Activated naive CD8-positive, alpha-beta T cell treated with anti-CD3 and anti-CD28 coated beads, Interleukin-2, amount 50 U/mL, for 16 hours (primary cell): ENCODE measurements around the gene MIOX.

ENCODE experiments used
- DNase-seq: peaks from one replicate; pipeline ENCODE4 v3.0.0-alpha.2; 2020; ENCODE audit warnings: low read depth, low spot score

The MIOX gene

GRCh38 chr22:50473088-50473487, 13.6 kb upstream of the MIOX start:
- DNase-seq: no peak

GRCh38 chr22:50473855-50474671, 12.6 kb upstream of the MIOX start:
- DNase-seq: no peak

DNA sequence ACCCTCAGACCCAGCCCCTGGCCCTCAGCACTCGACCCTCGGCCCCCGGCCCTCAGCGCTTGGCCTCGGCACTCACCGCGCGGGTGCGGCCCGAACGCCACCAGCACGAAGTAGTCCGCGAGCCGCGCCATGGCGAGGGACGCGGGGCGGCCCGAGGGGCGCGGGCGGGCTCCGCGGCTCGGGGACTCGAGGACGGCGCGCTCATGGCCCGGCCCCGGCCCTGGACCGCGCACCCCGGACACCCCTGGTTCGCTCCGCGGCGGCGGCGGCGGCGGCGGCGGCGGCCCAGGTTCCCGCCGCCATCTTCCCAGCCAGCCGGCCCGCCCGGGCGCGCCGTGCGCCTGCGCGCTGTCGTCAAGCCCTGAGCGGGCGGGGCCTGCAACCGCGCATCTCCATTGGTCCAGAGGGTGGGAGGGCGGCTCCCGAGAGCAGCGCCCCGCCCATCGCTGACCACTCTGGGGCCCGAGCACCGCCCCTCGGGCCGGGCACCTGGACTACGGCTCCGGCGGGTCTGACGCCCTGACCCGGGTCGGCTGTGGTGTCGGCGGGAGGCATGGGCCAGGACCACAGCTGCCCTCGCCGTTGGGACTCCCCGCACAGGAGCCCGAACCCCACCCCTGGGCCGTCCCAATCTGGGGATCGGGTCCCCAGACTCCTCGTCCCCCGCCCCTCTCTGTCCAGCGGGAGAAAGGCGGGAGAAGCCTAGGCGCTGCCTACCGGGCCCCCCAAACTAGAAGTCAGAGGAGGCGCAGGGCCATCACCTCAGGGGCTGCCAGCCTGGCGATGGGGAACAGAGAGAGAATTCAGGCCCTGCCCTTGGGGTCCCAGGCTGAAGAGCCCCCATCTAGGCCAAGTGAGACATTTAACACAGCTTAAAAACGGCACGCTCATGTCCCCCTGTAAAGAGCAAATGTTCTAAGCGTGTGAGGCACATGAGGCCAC, 11.7 kb upstream of the MIOX start, which contains the start of gene SBF1:
Gene SBF1, minus strand, starts transcription at position 326 of the 942 bp plus-strand sequence. Its CDS starts 195 bp downstream, at position 131.
- peak; percentile 64 for DNase-seq

GRCh38 chr22:50475652-50476002, 11.0 kb upstream of the MIOX start:
- no peak for DNase-seq

- no peak for DNase-seq
Observed at GRCh38 chr22:50476868-50477267, 9.8 kb upstream of the MIOX start.

DNA sequence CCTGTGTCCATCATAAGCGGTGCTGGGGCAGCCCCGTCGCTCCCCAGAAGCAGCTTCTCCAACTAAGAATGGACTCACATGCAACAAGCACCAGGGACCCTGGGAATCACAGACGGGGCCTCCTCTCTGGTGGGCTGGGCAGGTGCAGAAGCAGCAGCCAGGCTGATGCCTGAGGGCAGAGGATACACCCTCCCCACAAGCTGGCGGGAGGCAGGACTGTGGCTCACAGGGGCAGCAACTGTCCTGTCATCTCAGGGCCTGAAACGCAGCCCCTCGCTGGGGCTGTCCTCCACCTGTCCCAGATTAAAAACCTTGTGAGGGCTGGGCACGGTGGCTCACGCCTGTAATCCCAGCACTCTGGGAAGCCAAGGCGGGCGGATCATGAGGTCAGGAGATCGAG, 8.7 kb upstream of the MIOX start:
- no peak for DNase-seq

GRCh38 chr22:50479721-50480120, 6.9 kb upstream of the MIOX start:
- DNase-seq: no peak

DNA sequence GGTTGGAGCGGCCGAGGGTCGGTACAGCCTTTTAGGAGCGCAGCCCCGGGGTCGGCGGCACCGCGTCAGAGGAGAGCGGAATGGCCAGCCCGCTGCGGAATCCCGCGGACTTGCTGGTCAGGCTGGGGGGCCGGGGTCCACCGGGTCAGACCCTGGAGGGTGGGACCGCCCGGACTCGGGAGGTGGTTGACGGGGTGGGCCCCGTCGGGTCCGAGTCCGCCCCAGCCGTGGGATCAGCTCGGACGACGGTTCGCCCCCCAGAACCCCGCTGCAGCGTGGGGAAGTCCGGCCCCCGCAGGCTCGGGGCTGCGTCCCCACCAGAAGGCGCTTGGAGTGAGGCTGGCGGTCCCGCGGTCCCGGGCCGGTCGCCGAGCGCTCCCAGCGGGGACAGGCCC, 5.6 kb upstream of the MIOX start:
- DNase-seq: no peak

DNA sequence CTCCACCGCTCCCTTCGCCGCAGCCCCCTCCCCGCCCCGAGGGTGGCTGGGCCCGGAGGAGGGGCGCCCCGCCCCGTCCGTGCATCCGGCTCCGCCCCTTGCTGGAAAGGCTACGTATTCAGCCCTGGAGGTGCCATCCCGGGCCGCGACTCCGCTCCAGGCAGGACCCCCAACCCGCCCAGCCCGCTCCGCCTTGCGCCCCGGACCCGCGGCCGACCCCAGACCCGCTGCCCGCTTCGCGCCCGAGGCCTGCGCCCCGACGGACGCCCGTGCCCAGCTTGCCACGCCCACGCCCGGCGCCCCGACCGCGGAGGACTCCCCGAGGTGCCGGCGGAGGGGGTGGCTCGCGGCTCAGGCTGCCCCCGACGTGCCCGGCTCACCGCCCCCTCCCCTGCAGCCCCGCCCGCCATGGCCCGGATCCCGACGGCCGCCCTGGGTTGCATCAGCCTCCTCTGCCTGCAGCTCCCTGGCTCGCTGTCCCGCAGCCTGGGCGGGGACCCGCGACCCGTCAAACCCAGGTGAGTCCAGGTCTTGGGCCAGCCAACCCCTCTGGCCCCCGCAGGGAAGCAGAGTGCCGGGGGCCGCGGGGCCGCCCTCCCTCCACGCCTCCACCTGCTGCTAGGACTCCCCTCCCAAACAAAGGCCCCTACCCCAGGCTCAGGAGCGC, 5.1 kb upstream of the MIOX start, which contains the start of gene ADM2:
Gene ADM2, plus strand, starts transcription at position 104 of the 667 bp plus-strand sequence. Its CDS starts 305 bp downstream, at position 409.
- no peak for DNase-seq

DNA sequence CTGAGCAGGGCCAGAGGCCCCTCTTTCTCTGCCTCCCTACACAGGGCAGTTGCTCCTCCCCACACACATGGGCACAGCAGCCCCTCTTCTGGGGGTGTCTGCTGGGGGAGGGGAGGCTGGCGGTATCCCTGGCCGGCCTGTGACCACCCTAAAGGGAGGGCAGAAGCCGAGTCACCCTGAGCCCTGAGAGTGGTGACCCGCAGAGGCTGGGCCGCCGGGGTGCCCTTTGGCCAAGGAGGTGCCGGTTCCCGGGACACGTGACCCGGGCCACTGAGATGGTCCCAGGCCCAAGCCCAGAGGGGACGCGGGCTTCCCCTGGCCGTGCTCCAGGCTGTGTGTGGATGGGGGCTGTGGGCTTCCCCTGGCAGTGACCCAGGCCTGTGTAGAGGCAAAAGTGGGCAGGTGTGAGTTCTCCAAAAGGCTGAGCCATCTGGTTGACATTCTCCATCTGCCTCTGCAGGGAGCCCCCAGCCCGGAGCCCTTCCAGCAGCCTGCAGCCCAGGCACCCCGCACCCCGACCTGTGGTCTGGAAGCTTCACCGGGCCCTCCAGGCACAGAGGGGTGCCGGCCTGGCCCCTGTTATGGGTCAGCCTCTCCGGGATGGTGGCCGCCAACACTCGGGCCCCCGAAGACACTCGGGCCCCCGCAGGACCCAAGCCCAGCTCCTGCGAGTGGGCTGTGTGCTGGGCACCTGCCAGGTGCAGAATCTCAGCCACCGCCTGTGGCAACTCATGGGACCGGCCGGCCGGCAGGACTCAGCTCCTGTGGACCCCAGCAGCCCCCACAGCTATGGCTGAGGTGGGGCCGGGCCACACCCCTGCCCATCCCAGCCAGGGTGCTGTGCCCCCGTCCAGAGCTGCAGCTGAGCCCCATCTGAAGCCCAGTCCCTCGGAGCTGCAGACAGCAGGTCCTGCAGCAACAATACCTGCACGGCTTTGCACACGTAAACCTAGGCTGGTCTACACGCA, 4.3 kb upstream of the MIOX start:
- DNase-seq: no peak

GRCh38 chr22:50483106-50483505, 3.6 kb upstream of the MIOX start:
- no peak for DNase-seq

DNA sequence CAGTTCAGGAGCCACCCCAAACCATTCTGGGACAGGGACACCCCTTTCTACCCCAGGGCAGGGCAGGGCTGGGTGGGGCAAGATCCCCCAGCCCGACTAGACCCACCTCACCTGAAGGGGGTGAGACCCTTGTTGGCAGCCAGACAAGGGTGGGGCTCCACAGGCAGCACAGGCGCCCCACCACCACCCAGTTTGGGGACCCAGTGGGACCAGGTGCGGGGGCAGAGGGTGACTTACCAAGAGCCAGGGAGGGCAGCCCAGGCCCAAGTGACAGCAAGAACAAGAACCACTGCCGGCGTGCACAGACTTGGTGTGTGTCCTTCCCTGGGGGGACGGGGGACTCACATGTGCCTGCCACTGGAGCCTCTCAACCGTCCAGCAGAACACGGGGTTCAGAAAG, 3.1 kb upstream of the MIOX start:
- DNase-seq: no peak

GRCh38 chr22:50483977-50484853, 2.4 kb upstream of the MIOX start:
- DNase-seq: no peak

DNA sequence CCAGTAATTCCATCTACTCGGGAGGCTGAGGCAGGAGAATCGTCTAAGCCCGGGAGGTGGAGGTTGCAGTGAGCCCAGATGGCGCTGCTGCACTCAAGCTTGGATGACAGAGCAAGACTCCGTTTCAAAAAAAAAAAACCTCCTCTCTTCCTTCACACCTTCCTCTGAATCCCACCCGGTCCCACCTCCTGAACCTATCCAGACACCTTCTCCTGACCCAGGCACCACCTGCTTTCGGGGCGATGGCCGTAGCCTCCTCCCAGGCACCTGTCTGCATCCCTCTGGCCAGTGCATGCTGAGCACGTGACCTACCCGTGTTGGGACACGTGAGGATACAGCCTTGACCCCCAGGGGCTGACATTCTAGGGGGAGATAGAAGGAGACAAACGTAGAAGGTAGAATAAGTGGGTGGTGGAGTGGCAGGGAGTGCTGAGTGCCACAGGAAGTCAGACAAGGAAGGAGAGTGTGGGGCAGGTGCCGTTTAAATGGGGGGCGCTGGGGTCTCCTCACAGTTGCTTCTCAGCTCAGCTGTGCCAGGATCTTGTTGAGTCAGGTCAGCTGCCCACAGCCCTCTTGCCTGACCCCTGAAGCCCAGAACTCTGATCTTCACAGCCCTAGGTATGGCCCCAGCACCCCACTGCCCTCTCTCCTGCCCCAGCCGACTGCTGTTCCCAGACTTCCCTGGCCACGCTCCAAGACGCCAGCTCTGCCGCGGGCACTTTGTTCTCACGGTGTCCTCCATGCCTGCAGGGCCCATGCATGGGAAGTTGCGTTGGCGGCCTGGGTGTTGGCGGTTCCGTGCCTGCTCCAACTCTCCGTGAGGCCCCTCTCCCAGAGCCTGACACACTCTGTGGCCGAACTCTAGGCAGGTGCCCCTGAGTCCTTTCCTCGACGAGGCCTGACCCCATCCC, 1.2 kb upstream of the MIOX start:
- no peak for DNase-seq

GRCh38 chr22:50487290-50488005, 789 bp downstream of the MIOX start:
- no peak for DNase-seq

DNA sequence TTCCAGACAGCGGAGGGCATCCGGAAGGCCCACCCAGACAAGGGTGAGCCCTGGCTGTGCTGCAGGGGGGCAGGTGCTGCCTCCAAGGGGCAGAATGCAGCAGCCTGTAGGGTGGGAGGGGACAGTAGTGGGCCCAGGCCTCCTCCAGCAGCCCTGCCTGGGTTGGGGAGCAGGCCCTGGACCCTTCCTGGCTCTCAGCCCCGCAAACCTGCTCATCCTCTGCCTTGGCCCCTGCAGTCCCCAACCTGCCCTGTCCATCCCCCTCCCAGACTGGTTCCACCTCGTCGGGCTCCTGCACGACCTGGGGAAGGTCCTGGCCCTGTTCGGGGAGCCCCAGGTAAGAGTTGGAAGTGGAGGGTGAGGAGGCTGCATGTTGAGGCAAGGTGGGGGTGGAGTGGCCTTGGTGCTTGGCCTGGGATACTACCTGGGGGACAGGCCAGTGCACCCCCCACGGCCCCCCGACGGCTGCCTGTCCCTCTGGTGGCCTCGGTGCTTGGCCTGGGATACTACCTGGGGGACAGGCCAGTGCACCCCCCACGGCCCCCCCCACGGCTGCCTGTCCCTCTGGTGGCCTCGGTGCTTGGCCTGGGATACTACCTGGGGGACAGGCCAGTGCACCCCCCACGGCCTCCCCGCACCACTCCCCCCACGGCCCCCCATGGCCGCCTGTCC, 1.5 kb downstream of the MIOX start:
- DNase-seq: no peak

GRCh38 chr22:50488886-50489285, 2.2 kb downstream of the MIOX start:
- no peak for DNase-seq
